ENCODE data around the gene POLR3F.
"Not testable (repeated sequence)": the region's sequence is repeated elsewhere in the genome, so short reads cannot be mapped to it uniquely, and the experiment has no call there.

POLR3F gene

DNA sequence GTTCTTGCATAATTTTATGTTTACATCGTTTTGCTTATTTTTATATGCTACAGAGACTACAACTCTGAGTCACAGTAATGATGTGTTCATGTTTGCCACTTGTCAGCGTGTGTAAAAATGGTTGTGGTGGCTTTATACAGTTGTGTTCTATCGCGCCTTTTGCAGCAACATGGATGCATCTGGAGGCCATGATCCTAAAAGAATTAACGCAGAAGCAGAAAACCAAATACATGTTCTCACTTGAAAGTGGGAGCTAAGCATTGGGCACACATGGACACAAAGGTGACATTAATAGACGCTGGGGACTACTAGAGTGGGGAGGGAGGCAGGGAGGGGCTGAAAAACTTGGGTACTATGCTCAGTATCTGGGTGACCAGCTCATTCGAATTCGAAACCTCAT, 39.6 kb downstream of the POLR3F start:
- DNase-seq (ENCODE audit: low read depth) = no peak

GRCh38 chr20:18507218-18508191, 40.3 kb downstream of the POLR3F start, which contains the start of gene SEC23B:
Gene SEC23B, plus strand, starts transcription at chr20:18507940. Its CDS starts 2,896 bp downstream, at chr20:18510836.
- peak; percentile 94 for DNase-seq (ENCODE audit: low read depth)

- DNase-seq (ENCODE audit: low read depth) = no peak
These were observed 44.4 kb downstream of the POLR3F start for GRCh38 chr20:18511571-18511970.

DNA sequence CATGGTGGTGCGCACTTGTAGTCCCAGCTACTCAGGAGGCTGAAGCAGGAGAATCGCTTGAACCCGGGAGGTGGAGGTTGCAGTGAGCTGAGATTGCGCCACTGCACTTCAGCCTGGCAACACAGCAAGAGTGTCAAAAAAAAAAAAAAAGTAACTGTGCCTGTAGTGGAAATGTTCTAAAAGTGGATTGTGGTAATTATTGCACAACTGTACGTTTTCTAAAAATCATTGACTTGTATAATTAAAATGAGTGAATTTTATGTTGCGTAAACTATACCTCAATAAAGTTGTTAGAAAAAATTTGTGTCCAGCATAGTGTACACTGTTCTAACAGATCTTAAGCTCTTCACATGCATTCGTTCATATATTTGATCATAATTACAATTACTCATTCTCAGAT, 46.0 kb downstream of the POLR3F start:
- no peak for DNase-seq (ENCODE audit: low read depth)

GRCh38 chr20:18514127-18514526, 46.9 kb downstream of the POLR3F start:
- DNase-seq (ENCODE audit: low read depth) = no peak

DNA sequence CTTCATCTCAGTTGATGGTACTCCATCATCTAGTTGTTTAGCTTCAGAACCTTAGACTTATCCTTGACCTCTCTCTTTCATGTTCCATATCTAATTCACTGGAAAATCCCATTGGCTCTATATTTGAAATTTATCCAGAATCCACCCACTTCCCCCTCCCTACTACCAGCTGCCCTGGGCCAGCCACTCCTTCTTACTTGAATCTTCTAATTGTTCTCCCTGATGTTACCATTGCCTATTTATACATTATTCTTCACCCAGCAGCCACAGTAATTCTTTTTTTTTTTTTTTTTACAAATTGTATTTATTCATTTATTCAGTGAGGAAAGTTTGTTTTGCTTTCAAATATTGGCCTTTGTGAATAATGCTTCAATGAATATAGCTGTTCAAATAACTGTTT, 48.8 kb downstream of the POLR3F start:
- no peak for DNase-seq (ENCODE audit: low read depth)

- not testable (repeated sequence) for DNase-seq (ENCODE audit: low read depth)
These were observed 54.9 kb downstream of the POLR3F start for GRCh38 chr20:18522066-18522465.

DNA sequence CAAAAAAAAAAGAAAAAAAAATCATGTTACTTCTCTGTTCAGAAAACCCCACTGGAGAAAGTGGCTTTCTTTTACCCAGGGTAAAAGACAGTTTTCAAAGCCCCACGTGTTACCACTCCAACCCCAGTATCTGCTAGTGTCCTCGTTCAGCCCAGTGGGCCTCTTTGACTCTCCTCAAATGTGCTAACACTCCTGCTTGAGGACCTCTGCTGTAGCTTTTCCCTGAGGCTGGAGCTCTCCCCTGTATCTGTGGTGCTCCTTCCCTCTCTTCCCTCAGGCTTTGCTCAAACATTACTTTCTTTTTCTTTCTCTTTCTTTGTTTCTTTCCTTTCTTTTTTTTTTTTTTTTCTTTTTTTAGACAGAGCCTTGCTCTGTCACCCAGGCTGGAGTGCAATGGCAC, 55.9 kb downstream of the POLR3F start:
- no peak for DNase-seq (ENCODE audit: low read depth)

GRCh38 chr20:18524646-18525045, 57.5 kb downstream of the POLR3F start:
- DNase-seq (ENCODE audit: low read depth) = peak; percentile 80

DNA sequence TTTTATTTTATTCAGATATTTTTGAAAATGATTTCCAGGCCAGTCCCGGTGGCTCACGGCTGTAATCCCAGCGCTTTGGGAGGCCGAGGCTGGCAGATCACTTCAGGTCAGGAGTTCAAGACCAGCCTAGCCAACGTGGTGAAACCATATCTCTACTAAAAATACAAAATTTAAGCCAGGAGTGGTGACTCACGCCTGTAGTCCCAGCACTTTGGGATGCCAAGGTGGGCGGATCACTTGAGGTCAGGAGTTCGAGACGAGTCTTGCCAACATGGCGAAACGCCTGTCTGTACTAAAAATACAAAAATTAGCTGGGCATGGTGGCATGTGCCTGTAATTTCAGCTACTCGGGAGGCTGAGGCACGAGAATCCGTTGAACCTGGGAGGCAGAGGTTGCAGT, 59.6 kb downstream of the POLR3F start:
- not testable (repeated sequence) for DNase-seq (ENCODE audit: low read depth)

GRCh38 chr20:18527339-18527738, 60.1 kb downstream of the POLR3F start:
- no peak for DNase-seq (ENCODE audit: low read depth)

GRCh38 chr20:18527836-18528235, 60.6 kb downstream of the POLR3F start:
- peak; percentile 68 for DNase-seq (ENCODE audit: low read depth)

- no peak for DNase-seq (ENCODE audit: low read depth)
These were observed 61.9 kb downstream of the POLR3F start for GRCh38 chr20:18529041-18529440.

- DNase-seq (ENCODE audit: low read depth) = no peak
These were observed 65.4 kb downstream of the POLR3F start for GRCh38 chr20:18532626-18533025.

- no peak for DNase-seq (ENCODE audit: low read depth)
These were observed 66.3 kb downstream of the POLR3F start for GRCh38 chr20:18533491-18533890.

DNA sequence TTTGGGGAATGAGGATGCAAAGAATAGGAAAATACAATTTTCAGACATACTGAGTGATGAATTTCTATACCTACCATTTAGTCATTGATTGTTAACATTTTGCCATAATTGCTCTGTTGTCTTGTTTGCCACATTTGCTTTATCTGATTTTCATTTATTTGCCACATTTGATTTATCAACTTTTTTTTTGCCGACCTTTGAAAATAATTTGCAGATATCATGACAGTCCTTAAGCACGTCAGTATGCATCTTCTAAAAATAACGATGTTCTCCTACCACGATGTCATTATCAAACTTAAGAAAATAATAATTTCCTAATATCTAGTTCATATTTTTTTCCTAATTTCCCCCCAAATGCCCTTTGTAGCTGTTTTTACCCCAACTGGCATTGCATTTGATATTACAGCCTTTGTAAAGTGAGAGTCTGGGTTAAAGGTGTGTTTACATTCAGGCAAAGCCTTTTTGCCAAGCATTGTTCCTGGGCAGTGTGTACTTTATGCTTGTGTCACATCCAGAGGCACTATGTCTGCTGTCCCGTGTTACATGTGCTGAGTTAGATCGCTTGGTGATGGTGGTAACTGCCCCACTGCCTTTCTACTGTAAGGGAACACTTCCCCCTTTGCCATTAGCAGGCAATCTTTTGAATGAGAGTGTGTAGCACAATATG, 66.9 kb downstream of the POLR3F start:
- DNase-seq (ENCODE audit: low read depth) = no peak

Data from HS-5 (cell line).